HepG2 (cell line): ENCODE measurements around the gene TMEM53. TPM values are rescaled to one million over a fixed set of nuclear protein-coding genes. Genes with fewer than 3 reads are reported as not detected.

ENCODE experiments used
- ATAC-seq: fragments of 200-7000 bp; cut with Tn5 transposase; 3 replicates; pipeline ENCODE4 v1.9.1; 2020; ENCODE audit warnings: mild to moderate bottlenecking, moderate library complexity
- BruUV-seq: library from RNA; stranded (reverse); fragments of 400-500 nt; replicated peaks from 2 replicates; lab custom pipeline; 2021; lab: Mats Ljungman, UMichigan
- CTCF ChIA-PET: fragments of 300-600 bp; formaldehyde crosslinking; extraction: SDS; loops from one replicate; lab custom pipeline; 2021; ENCODE audit warnings: low total read pairs, inconsistent platforms, low intra/inter-chr PET ratio; lab: Yijun Ruan, JAX
- POLR2A ChIA-PET: fragments of 350-600 bp; sonication (Branson Sonifier 250); formaldehyde crosslinking; loops from one replicate; lab custom pipeline; 2020; ENCODE audit warnings: antibody characterized with exemption, inconsistent platforms; lab: Yijun Ruan, JAX
- DNase-seq: peaks from one replicate; pipeline ENCODE4 v3.0.0-alpha.2; 2015; ENCODE audit warnings: low spot score
- FAIRE-seq: peaks from 3 replicates; lab custom pipeline; 2011; peaks lifted over from hg19 to GRCh38; lab: Jason Lieb, UNC
- H2AFZ ChIP-seq: one replicate; pipeline ENCODE4 v1.6.1; 2011; ENCODE audit warnings: low read length, inconsistent platforms
- H3K27ac ChIP-seq: fragments of 300-600 bp; 3 replicates; pipeline ENCODE4 v1.8.0; 2011; ENCODE audit warnings: mixed run types, mild to moderate bottlenecking, mixed read lengths, low read length, inconsistent platforms; ENCODE audit not compliant: insufficient read depth; ENCODE audit errors: extremely low read length
- H3K27me3 ChIP-seq, 2 experiments: fragments of 200-600 bp in 1 of 2; 2 replicates in 1 of 2; 3 replicates in 1 of 2; pipeline versions ENCODE4 v1.6.0 to v1.8.0; 2011; ENCODE audit warnings: low read length in 2 of 2, mild to moderate bottlenecking in 2 of 2, moderate library complexity in 2 of 2, inconsistent platforms in 1 of 2; ENCODE audit not compliant: insufficient read depth in 2 of 2, control insufficient read depth in 1 of 2
- H3K36me3 ChIP-seq, 2 experiments: fragments of 200-600 bp in 1 of 2; replicated peaks in 1 of 2; 2 replicates in 1 of 2; 3 replicates in 1 of 2; pipeline versions ENCODE4 v1.5.1 to v1.8.0; 2011; ENCODE audit warnings: low read length in 2 of 2, inconsistent platforms in 1 of 2; ENCODE audit not compliant: insufficient read depth in 2 of 2, control insufficient read depth in 1 of 2
- H3K4me1 ChIP-seq: 2 replicates; pipeline ENCODE4 v1.5.1; 2012; ENCODE audit warnings: low read length, inconsistent platforms; ENCODE audit not compliant: insufficient read depth
- H3K4me2 ChIP-seq: 2 replicates; pipeline ENCODE4 v1.6.0; 2011; ENCODE audit warnings: low read depth, low read length, inconsistent platforms
- H3K4me3 ChIP-seq, 3 experiments: fragments of 200-600 bp in 1 of 3; sonication (generic), shearing (Covaris generic) in 1 of 3; replicated peaks in 1 of 3; 2 replicates each; pipeline ENCODE4 v1.5.1; 2011 to 2016; ENCODE audit warnings: low read length in 3 of 3, inconsistent platforms in 2 of 3, low read depth in 2 of 3, mild to moderate bottlenecking in 2 of 3, control low read depth in 1 of 3, mixed read lengths in 1 of 3; ENCODE audit not compliant: insufficient read depth in 1 of 3
- H3K79me2 ChIP-seq: one replicate; pipeline ENCODE4 v1.6.1; 2011; ENCODE audit warnings: low read length, inconsistent platforms; ENCODE audit not compliant: insufficient read depth
- H3K9ac ChIP-seq: 2 replicates; pipeline ENCODE4 v1.6.0; 2011; ENCODE audit warnings: mild to moderate bottlenecking, low read depth, low read length, inconsistent platforms; ENCODE audit not compliant: insufficient read depth
- H3K9me3 ChIP-seq: 2 replicates; pipeline ENCODE4 v1.5.1; 2012; ENCODE audit warnings: mild to moderate bottlenecking, low read length
- H4K20me1 ChIP-seq: 2 replicates; pipeline ENCODE4 v1.6.0; 2011; ENCODE audit warnings: inconsistent platforms, mild to moderate bottlenecking, low read length, moderate library complexity; ENCODE audit not compliant: insufficient read depth
- ATM ChIP-seq: fragments of 450-650 bp; IDR thresholded peaks from 2 replicates; pipeline ENCODE4 v1.7.1; 2017; ENCODE audit warnings: mild to moderate bottlenecking, borderline replicate concordance
- ATRX ChIP-seq: sonication (generic); formaldehyde crosslinking; IDR thresholded peaks from 2 replicates; pipeline ENCODE4 v1.4.0; 2020; ENCODE audit warnings: missing genetic modification reagents, borderline replicate concordance
- CCAR2 ChIP-seq: fragments of 200-400 bp; formaldehyde crosslinking; optimal IDR thresholded peaks from 2 replicates; pipeline ENCODE3; 2018; ENCODE audit warnings: low read depth, mild to moderate bottlenecking, low read length, moderate library complexity
- GATA4 ChIP-seq: sonication (generic); IDR thresholded peaks from 2 replicates; pipeline ENCODE4 v1.6.1; 2016; ENCODE audit warnings: antibody characterized with exemption, low read depth, borderline replicate concordance
- HOXA3 ChIP-seq: sonication (generic); formaldehyde crosslinking; IDR thresholded peaks from 2 replicates; pipeline ENCODE4 v1.5.0; 2020; ENCODE audit warnings: missing genetic modification reagents
- KLF13 ChIP-seq: sonication (generic); formaldehyde crosslinking; IDR thresholded peaks from 2 replicates; pipeline ENCODE4 v1.4.0; 2020; ENCODE audit warnings: mild to moderate bottlenecking, missing genetic modification reagents
- LCORL ChIP-seq, 2 experiments: fragments of 450-650 bp in 1 of 2; sonication (generic) in 1 of 2; formaldehyde crosslinking in 1 of 2; IDR thresholded peaks; 2 replicates each; pipeline versions ENCODE4 v1.5.0 to v1.6.1; 2017 to 2020; ENCODE audit warnings: antibody characterized with exemption in 1 of 2, missing genetic modification reagents in 1 of 2
- MXI1 ChIP-seq: IDR thresholded peaks from 3 replicates; pipeline ENCODE4 v1.6.1; 2012; ENCODE audit warnings: low read depth, low read length, inconsistent platforms, borderline replicate concordance
- NR2F1 ChIP-seq, 2 experiments: fragments of 450-650 bp in 1 of 2; formaldehyde crosslinking in 1 of 2; IDR thresholded peaks; 2 replicates each; pipeline versions ENCODE4 v1.5.0 to v1.6.1; 2016 to 2020; ENCODE audit warnings: mild to moderate bottlenecking in 1 of 2, missing compliant biosample characterization in 1 of 2, missing genetic modification reagents in 1 of 2, moderate library complexity in 1 of 2
- PPARG ChIP-seq: conservative IDR thresholded peaks from 2 replicates; pipeline ENCODE4 v1.6.1; 2016; ENCODE audit warnings: missing biosample characterization, missing genetic modification reagents
- SMAD9 ChIP-seq: sonication (generic); formaldehyde crosslinking; IDR thresholded peaks from 2 replicates; pipeline ENCODE4 v1.5.1; 2020; ENCODE audit warnings: mild to moderate bottlenecking, missing genetic modification reagents
- STAT5B ChIP-seq: sonication (generic); formaldehyde crosslinking; IDR thresholded peaks from 2 replicates; pipeline ENCODE4 v1.4.0; 2020; ENCODE audit warnings: missing genetic modification reagents
- ZBTB38 ChIP-seq: sonication (generic); formaldehyde crosslinking; IDR thresholded peaks from 2 replicates; pipeline ENCODE4 v1.5.1; 2020; ENCODE audit warnings: mild to moderate bottlenecking, missing genetic modification reagents
- ZFY ChIP-seq: sonication (generic); formaldehyde crosslinking; IDR thresholded peaks from 2 replicates; pipeline ENCODE4 v1.4.0; 2020; ENCODE audit warnings: missing genetic modification reagents
- WGBS: methylation state at CpG from one replicate; pipeline ENCODE4 v1.1.6; 2017; ENCODE audit warnings: low lambda C conversion rate; 5-methylcytosine and 5-hydroxymethylcytosine counted together
- in situ Hi-C: cut with HindIII; loops from 2 replicates; pipeline ENCODE4 v1.10.0; 2017; ENCODE audit warnings: low pct_unique_long_range_greater_than_20kb; ENCODE audit not compliant: extremely low pct_ligation_motif_present
- intact Hi-C: fragments of 100-400 bp; cut with micrococcal nuclease; formaldehyde crosslinking; loops from one replicate; pipeline ENCODE4 v1.10.0; 2022; ENCODE audit not compliant: unreplicated experiment
- polyA plus RNA-seq, 8 experiments: library from polyadenylated mRNA; depleted of rRNA in 3 of 8; stranded (reverse) in 7 of 8; unstranded in 1 of 8; fragments of >200 nt; fragmentation: Illumina TruSeq in 4 of 8; extraction: Trizol in 4 of 8; gene quantifications; 2 replicates each; pipeline versions ENCODE4 v1.2.1 to v1.2.3, GENCODE V29; 2011 to 2016; ENCODE audit warnings: low read depth in 4 of 8, missing spikeins in 1 of 8, mixed read lengths in 1 of 8; ENCODE audit not compliant: insufficient read depth in 1 of 8
- total RNA-seq, 5 experiments: library from RNA; depleted of rRNA; stranded (reverse); fragments of >200 nt; fragmentation: Illumina TruSeq; extraction: Trizol; gene quantifications; 2 replicates each; pipeline ENCODE4 v1.2.3, GENCODE V29; 2016; ENCODE audit warnings: low read depth in 1 of 5
- TF ChIP-seq, protein P1 (sequence below): sonication (generic); formaldehyde crosslinking; conservative IDR thresholded peaks from 2 replicates; pipeline ENCODE4 v1.8.1; 2023; ENCODE audit warnings: missing genetic modification reagents
- TF ChIP-seq, protein P2 (sequence below): sonication (generic); formaldehyde crosslinking; IDR thresholded peaks from 2 replicates; pipeline ENCODE4 v1.9.0; 2021; ENCODE audit warnings: missing genetic modification reagents, mild to moderate bottlenecking, borderline replicate concordance
- TF ChIP-seq, protein P3 (sequence below): sonication (generic); formaldehyde crosslinking; IDR thresholded peaks from 2 replicates; pipeline ENCODE4 v1.8.0; 2022; ENCODE audit warnings: mild to moderate bottlenecking, missing genetic modification reagents, moderate library complexity

Gene TMEM53
- total and polyA plus RNA-seq, 2 of the 13 experiments (the other 11 are each of a cell fraction or from before 2014, with no cell fraction given) = 12.6 to 20.2 TPM

DNA sequence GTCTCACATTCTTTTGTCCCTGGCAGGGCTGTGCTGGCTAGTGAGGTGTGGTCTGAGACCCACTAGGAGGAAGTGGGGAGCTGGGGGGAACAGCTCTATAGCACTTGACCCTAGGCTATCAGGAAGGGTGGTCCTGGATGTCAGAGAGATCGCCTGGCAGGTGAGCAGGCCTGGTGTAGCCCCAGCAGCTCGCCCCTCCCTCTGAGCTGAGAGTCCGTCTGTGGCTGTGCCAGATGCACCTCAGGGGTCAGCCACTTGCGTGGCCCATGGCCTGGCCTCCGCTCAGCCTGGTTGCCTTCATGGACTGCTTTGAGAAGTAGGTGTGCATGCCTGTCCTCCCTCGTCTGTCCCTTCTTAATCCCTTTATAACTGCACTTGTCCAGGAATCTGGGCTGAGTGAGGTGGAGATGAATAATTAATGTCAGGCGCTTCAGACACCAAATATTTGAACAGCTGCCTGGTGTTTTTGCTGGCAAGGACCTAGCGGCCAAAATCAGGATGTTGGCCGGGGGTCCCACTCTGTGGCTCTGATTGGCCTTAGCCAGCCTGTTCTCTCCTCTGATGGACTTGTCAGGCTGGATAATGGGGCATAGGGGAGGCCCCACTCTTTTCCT is 30.5 kb downstream of the TMEM53 start (continued):
- TF ChIP-seq, protein P1, sequence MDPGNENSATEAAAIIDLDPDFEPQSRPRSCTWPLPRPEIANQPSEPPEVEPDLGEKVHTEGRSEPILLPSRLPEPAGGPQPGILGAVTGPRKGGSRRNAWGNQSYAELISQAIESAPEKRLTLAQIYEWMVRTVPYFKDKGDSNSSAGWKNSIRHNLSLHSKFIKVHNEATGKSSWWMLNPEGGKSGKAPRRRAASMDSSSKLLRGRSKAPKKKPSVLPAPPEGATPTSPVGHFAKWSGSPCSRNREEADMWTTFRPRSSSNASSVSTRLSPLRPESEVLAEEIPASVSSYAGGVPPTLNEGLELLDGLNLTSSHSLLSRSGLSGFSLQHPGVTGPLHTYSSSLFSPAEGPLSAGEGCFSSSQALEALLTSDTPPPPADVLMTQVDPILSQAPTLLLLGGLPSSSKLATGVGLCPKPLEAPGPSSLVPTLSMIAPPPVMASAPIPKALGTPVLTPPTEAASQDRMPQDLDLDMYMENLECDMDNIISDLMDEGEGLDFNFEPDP (CRISPR knock-in tag) = no peak
- TF ChIP-seq ZFY (no peak), SMAD9 (no peak), CCAR2 (no peak), ATM (no peak), PPARG (no peak)

DNA sequence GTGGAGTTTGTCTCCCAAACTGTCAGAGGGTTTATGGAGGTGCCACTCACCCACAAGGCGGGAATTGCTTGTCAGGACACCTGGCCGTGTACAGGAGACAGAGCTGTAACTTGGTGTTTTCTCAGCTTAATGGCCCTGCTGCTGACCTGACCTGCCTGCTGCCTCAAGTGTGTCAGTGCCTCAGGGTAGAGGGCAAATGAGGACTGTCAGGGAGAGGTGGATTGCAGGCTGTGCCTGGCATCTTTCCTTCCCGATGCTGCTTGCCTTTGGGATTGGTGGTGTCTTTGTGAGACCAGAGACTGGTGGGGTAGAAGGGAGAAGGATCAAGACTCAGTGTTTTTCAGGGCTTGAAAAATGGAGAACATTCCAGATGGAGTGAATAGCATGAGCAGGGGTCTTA is 31.4 kb downstream of the TMEM53 start:
- Histone ChIP-seq H3K9ac (no peak overlapping the region), H3K4me1 (no peaks in the 10 kb centered on the region), H3K4me3 (no peak overlapping the region), H2AFZ (no peak overlapping the region), H3K79me2 (no peaks in the 10 kb centered on the region), H3K9me3 (no peaks in the 10 kb centered on the region), H3K4me2 (no peak overlapping the region), H3K27me3 (no peaks in the 10 kb centered on the region), H3K36me3 (peaks cover 53 to 92% of the 10 kb centered on the region in 2 experiments), H4K20me1 (no peaks in the 10 kb centered on the region), H3K27ac (no peak overlapping the region)
- DNase-seq (no peak), ATAC-seq (no peak), FAIRE-seq (no peak)
- ChIA-PET CTCF (no interaction called here), POLR2A (interaction anchor here (0.9 to 1.8 kb wide), 4 partner anchors 9 to 31 kb away, joined by 3 to 6 read pairs (median 4); partner anchors contain the start of genes ARMH1 and TMEM53)
- WGBS = 95% methylated on average over 3 of the region's 3 CpGs
- BruUV-seq = no TSS peak
- in situ Hi-C loops (no loop called here), intact Hi-C loops (no loop called here)
- TF ChIP-seq, protein P2, sequence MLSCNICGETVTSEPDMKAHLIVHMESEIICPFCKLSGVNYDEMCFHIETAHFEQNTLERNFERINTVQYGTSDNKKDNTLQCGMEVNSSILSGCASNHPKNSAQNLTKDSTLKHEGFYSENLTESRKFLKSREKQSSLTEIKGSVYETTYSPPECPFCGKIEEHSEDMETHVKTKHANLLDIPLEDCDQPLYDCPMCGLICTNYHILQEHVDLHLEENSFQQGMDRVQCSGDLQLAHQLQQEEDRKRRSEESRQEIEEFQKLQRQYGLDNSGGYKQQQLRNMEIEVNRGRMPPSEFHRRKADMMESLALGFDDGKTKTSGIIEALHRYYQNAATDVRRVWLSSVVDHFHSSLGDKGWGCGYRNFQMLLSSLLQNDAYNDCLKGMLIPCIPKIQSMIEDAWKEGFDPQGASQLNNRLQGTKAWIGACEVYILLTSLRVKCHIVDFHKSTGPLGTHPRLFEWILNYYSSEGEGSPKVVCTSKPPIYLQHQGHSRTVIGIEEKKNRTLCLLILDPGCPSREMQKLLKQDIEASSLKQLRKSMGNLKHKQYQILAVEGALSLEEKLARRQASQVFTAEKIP (CRISPR knock-in tag) = no peak
- TF ChIP-seq KLF13 (CRISPR knock-in tag) = no peak
- TF ChIP-seq, protein P3, sequence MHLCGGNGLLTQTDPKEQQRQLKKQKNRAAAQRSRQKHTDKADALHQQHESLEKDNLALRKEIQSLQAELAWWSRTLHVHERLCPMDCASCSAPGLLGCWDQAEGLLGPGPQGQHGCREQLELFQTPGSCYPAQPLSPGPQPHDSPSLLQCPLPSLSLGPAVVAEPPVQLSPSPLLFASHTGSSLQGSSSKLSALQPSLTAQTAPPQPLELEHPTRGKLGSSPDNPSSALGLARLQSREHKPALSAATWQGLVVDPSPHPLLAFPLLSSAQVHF = no peak
- no peak for TF ChIP-seq NR2F1 (CRISPR knock-in tag; IDR thresholded peaks at IDR 0.05)
- no peak for TF ChIP-seq GATA4
- TF ChIP-seq LCORL (IDR thresholded peaks at IDR 0.05) = no peak
- no peak for TF ChIP-seq LCORL (CRISPR knock-in tag; IDR thresholded peaks at IDR 0.05)
- no peak for TF ChIP-seq ZBTB38 (CRISPR knock-in tag)
- TF ChIP-seq STAT5B (CRISPR knock-in tag) = no peak
- TF ChIP-seq HOXA3 = no peak
- TF ChIP-seq ATRX (CRISPR knock-in tag) = no peak
- no peak for TF ChIP-seq MXI1
